Measurements from ENCODE around the gene DMXL2. TPM values are rescaled to one million over a fixed set of nuclear protein-coding genes. Genes with fewer than 3 reads are reported as not detected.

DMXL2 gene
- total RNA-seq, 4 donors from 2014 or later, result 34.7 to 81.2 (median 69.3) TPM

DNA sequence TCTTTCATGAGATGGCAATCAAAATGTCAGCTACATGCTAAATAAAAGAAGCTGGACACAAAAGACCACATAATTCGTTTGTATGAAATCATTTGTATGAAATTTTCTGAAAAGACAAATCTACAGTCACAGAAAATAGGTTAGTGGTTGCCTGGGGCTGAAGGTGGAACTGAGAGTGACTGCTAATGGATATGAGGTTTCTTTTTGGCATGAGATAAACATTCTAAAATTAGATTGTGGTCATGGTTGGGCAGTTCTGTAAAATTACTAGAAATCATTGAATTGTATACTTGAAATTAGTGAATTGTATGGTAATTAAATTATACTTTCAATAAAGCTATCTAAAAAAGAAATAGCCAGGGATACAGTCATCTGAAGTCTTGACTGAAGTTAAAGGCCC, 2.7 kb upstream of the DMXL2 start:
- no peak overlapping the region for H3K27ac ChIP-seq
- TF ChIP-seq CTCF (IDR thresholded peaks at IDR 0.05), result no peak
- TF ChIP-seq POLR2A (IDR thresholded peaks at IDR 0.05), result no peak
- no peak overlapping the region for H3K4me3 ChIP-seq

DNA sequence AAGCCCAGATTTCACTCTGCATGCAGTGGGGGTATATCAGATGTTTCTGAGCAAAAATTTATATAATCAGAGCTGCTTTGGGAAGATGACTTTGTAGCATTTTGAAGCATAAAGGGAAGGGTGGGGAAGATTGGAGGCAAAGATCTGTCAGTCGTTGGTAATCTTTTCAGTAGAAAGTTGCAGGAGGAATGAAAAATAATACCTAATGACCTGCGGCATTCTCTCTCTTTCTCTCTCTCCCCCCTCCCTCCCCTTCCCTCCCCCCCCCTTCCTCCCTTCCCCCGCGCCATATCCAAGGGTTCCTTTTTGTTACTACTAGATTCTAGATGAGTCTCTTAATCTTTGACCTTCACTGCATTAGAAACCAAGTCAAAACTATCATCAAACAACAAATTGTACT, 1.5 kb upstream of the DMXL2 start:
- H3K4me3 ChIP-seq, result no peak overlapping the region
- TF ChIP-seq POLR2A (IDR thresholded peaks at IDR 0.05), result no peak
- TF ChIP-seq CTCF (IDR thresholded peaks at IDR 0.05), result no peak

More for the DNA sequence above, 2.7 kb upstream of the DMXL2 start:
- no peaks in the 10 kb centered on the region for H3K27me3 ChIP-seq
- H3K36me3 ChIP-seq, result no peaks in the 10 kb centered on the region
- peaks cover 0 to 16% (median 3%) of the 10 kb centered on the region in 4 donors for H3K4me1 ChIP-seq
- DNase-seq, result no peak
- H3K9me3 ChIP-seq, result no peaks in the 10 kb centered on the region

GRCh38 chr15:51623386-51623938, 891 bp upstream of the DMXL2 start:
- H3K27me3 ChIP-seq, result no peaks in the 10 kb centered on the region
- no peaks in the 10 kb centered on the region for H3K9me3 ChIP-seq
- H3K4me3 ChIP-seq, result peak overlapping the region; percentile 65 to 86 (median 76)
- peaks cover 0 to 16% (median 3%) of the 10 kb centered on the region in 4 donors for H3K4me1 ChIP-seq
- H3K36me3 ChIP-seq, result no peaks in the 10 kb centered on the region
- peak overlapping the region; percentile 66 to 90 (median 79) for H3K27ac ChIP-seq
- DNase-seq, result peak in 1 of 3 donors; percentile 61
- TF ChIP-seq CTCF (IDR thresholded peaks at IDR 0.05), result no peak
- TF ChIP-seq POLR2A (IDR thresholded peaks at IDR 0.05), result no peak

More for the DNA sequence above, 1.5 kb upstream of the DMXL2 start:
- DNase-seq, result no peak
- no peaks in the 10 kb centered on the region for H3K27me3 ChIP-seq
- H3K27ac ChIP-seq, result peak overlapping the region in 2 of 4 donors; percentile 84 to 90
- H3K9me3 ChIP-seq, result no peaks in the 10 kb centered on the region
- H3K36me3 ChIP-seq, result no peaks in the 10 kb centered on the region
- peaks cover 0 to 16% (median 3%) of the 10 kb centered on the region in 4 donors for H3K4me1 ChIP-seq

- Histone ChIP-seq H3K9me3 (no peaks in the 10 kb centered on the region), H3K36me3 (no peaks in the 10 kb centered on the region), H3K27ac (peak overlapping the region; percentile 66 to 90 (median 79)), H3K4me1 (peaks cover 0 to 16% (median 3%) of the 10 kb centered on the region in 4 donors), H3K27me3 (no peaks in the 10 kb centered on the region), H3K4me3 (peak overlapping the region; percentile 65 to 86 (median 76))
- DNase-seq, result peak; percentile 17 to 73 (median 67)
- TF ChIP-seq CTCF (IDR thresholded peaks at IDR 0.05) (peak in 3 of 6 experiments; percentile 12 to 25 (median 21)), POLR2A (IDR thresholded peaks at IDR 0.05) (no peak)
These were observed 501 bp downstream of the DMXL2 start for GRCh38 chr15:51621936-51622603.

DNA sequence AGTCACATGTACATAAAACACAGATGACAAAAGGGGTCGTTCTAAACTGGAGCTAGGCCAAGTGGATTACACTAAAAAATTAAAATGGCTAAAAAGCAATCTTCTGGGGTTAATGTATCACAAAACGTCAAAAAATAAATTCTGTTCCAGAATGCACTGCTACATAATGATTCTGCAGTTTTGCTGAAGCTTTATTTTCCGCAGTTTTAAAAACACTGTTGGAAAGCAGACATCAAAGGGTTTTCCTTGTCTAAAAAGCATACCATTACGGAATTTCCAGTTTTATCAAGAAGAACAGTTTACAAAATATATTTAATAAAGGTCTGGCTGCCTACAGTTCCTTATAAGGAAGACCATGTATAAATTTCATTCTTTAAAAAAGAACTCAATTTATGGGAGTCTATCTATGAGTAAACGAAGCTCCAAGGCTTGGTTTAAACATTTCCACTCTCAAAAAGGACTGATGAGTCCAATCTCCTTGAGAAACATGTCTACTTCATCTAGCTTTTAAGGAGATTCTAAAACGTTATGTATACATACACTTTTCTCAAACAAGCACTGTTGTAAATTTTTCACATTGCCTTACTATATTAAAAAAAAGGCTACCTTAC, 1.3 kb downstream of the DMXL2 start:
- peak overlapping the region in 2 of 4 donors; percentile 84 to 86 for H3K4me3 ChIP-seq

More for the DNA sequence above, 1.3 kb downstream of the DMXL2 start:
- Histone ChIP-seq H3K27me3 (no peaks in the 10 kb centered on the region), H3K9me3 (no peaks in the 10 kb centered on the region), H3K36me3 (no peaks in the 10 kb centered on the region), H3K27ac (peak overlapping the region in 3 of 4 donors; percentile 74 to 90 (median 84)), H3K4me1 (peaks cover 0 to 16% (median 3%) of the 10 kb centered on the region in 4 donors)
- no peak for DNase-seq
- TF ChIP-seq CTCF (IDR thresholded peaks at IDR 0.05) (no peak), POLR2A (IDR thresholded peaks at IDR 0.05) (no peak)
